ENCODE measurements around the gene SLC22A7.

SLC22A7 gene

GRCh38 chr6:43267619-43268354 is 30.3 kb upstream of the SLC22A7 start:
- DNase-seq (ENCODE audit: low read depth): no peak

DNA sequence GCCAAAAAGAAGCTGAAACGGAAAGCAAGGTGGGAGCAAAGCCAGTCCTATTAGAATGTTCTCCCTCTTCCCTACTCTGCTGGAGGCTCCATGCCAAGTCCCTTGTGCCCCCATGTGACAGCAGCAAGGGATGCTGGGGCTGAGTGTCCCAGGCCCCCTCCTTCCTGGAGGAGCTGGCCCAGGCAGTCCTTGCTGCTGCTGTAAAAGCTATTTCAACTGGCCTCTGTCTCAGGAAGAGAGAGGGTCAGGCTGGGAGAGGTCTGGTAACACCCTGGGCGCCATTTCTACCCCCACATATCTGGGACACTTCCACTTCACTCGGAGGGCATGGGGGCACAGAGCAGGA is 29.7 kb upstream of the SLC22A7 start:
- DNase-seq (ENCODE audit: low read depth): no peak

GRCh38 chr6:43268782-43269272 is 29.2 kb upstream of the SLC22A7 start:
- no peak for DNase-seq (ENCODE audit: low read depth)

DNA sequence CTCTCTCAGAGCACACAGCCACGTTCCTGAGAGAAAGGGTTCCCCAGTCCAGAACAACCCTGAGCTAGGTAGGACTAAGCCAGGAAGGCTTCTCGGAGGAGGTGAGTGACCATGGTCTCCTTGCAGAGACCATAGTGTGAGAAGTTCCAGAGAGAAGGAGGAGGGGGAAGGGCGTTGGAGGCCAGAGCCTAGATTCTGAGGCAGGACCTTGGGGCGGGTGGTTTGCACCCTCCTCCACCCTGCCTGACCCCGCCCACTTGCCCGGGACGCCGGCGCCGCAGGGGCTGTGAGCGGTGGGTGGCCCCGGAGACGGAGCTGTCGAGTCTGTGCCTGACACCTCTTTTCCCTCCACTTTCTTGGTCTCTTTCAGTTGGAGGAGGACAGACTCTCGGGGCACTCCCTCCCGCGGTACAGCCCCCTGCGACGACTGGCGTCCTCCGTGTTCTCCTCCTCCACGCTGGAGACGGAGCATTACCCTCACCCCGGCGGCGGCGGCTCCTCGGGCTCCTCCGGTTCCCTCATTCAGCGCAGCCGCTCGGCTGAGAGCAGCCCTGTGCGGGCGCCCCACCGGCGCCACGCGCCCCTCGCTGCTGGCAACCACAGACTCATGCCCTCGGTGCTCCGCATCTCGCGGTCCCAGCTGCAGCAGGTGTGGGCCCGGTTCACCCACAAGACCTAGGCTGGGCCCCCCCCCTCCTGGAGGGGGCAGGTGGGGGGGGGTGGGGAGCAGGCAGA is 28.6 kb upstream of the SLC22A7 start:
- peak; percentile 39 for DNase-seq (ENCODE audit: low read depth)

DNA sequence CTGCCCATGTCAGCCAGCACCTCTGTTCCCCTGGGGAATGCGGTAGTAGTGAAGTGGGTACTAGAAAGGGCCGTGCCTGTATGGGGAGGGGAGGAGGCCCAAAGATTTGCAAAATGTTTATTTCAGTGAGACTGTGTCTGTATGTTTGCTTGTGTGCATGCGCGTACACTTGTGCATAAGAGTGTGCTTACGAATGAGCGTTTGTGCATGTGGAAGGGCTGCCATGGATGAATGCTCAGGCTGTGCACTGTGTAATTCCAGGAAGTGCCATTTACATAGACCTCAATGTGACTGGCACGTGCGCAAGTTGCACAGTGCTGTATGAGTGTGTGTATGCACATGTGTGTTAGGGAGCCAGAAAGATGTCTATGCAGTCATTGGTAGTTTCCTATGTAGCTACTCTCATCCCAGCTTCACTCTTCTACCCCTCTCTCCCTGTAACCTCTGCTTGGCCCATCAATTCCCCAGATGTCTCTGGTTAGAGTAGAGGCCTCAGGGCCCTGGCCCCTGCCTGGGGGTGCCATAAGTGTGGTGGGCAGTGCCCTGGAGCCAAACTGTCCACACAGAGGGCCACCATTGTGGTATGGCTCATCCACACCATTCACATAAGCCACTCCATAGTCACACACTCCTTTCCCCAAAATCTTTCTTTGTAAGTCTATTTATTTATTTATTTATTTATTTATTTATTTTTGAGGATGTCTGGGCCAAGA is 26.8 kb upstream of the SLC22A7 start:
- no peak for DNase-seq (ENCODE audit: low read depth)

DNA sequence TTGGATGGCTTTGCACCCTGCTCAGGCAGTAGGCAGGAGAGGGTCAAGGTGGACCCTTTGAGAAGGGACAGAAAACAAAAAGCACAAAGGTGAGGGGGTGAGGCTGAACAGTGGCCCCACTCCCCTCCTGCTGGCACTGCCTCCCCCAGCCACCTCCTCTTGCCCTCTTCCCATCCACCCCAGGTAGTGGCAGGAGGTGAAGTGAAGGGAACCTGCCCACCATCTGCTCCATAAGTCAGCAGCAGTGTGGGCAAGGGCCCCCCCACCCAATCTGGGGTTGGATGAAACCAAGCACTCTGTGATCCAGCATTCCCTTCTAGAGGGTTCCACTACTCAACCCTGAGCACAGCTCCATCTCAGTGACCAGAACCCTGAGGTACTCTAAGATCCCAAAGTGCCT is 26.1 kb upstream of the SLC22A7 start:
- DNase-seq (ENCODE audit: low read depth): no peak

DNA sequence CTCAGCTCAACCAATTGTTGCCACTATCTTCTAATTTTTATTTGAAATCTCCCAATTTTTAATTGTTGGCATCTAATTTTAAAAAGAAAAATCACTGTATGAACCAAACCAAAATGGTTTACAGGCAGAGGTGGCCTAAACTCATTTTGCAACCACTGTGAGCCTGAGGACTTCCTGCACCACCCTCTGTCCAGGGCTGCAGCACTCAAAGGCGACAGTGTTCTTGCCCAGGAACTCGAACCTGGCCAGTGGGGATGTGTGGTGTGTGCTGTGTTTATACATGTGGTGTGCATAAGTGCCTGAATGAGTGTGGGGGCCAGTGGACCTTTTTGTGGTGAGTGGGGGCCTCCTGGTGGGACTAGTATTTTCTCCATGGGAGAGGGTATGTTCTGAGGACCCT is 24.4 kb upstream of the SLC22A7 start:
- DNase-seq (ENCODE audit: low read depth): no peak

GRCh38 chr6:43274127-43274915 is 23.7 kb upstream of the SLC22A7 start:
- DNase-seq (ENCODE audit: low read depth): no peak

GRCh38 chr6:43274916-43275597 is 23.0 kb upstream of the SLC22A7 start:
- DNase-seq (ENCODE audit: low read depth): peak; percentile 15

DNA sequence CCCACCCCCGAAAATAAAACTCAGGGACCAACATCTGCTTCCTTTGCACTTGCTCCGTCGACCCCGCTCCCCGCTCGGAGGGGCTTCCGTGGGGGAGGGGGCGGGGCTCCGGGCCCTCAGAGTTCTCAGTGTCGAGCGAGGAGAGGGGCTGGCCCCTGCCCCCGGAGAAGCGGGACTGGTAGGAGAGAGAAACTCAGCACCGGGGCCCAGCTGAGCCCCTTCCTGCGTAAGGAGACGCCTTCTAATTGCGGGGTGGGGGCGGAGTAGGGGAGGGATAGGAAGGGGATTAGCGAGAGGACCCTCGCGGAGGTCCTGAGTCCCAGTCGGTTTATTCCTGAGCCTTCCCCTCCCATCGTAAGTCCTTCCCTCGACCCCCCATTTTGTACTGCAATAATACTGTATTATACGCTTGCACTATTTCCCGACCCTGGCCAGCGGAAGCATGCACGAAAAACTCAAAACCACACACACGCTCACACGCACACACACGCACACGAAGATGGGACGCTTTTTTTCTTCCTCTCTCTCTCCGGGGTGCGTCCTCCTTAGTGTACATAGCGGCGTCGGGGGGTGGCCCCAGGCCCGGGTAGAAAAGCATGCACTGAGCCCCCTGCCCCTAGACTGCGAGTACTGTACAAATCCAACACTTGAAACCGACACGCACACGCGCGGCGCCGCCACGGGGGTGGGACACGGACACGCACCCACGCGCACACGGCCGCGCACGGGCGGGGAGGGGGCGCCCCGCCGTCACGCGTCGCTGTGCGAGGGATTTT is 22.1 kb upstream of the SLC22A7 start:
- no peak for DNase-seq (ENCODE audit: low read depth)

DNA sequence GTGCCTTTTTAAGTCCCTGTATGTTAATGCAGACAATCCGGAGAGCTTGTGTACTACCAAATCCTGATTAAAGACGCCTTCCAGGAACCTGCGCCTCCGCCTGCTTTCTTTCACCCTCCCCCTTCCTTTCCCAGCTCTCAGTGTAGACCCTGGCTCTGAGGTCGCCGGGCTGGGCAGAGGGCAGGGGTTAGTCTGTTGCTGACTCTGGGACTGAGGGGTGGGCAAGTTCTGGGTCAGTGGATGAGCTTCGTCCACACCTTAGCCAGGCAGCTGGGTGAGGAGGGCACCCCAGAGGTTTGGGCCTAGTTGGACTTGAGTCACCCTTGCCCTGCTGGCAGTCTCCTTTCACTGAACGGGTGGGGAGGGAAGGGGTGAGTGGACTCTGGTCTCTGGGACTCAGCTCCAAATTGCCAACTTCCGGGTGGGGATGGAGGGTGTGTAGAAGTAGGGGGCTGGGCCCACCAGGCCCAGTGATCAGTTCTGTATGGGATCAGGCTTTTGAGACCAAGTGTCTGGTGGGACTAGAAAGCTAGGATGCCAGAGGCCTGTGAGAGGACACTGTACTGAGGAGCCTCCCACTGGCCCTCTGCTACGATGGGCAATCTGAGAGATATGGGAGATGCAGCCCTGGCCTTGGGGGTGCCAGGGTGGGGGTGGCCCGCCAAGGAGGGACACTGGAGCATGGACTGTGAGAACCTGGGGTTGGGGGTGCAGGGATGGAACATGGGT is 21.3 kb upstream of the SLC22A7 start:
- DNase-seq (ENCODE audit: low read depth): no peak

DNA sequence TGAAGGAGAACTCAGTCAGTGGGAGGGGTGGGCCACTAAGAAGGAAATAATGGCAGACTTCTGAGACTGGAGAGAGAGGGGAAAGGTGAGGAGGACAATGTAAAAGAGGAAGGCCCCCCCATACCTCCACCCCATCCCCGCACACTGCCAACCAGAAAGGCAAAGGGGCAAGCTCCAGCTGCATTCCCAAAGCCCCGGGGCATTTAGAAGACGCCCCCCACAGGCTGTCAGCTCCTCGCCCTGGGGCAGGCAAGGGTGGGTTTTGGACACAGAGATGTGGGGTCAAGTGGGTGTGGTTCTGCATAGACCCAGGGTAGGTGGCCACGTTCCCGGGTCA is 20.8 kb upstream of the SLC22A7 start:
- DNase-seq (ENCODE audit: low read depth): no peak

GRCh38 chr6:43277643-43278523 is 20.2 kb upstream of the SLC22A7 start:
- no peak for DNase-seq (ENCODE audit: low read depth)

GRCh38 chr6:43278524-43279078 is 19.5 kb upstream of the SLC22A7 start:
- no peak for DNase-seq (ENCODE audit: low read depth)

DNA sequence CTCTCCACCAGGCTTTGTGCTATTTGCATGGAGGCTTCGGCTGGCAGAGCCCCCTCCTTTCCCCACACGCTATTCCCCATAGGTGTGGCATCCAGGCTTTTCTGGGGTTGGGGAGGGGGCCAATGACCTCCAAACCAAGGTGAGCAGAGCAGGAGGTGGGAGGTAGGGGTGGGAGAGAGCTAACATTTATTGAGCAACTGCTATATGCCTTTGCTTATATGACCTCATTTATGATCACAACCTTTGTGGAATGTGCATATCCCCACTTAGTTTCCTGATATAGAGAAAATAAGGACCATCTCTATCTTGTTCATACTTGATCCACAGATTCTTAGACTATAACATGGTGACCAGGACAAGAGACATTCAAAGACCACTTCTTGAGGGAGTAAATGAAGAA is 17.8 kb upstream of the SLC22A7 start:
- no peak for DNase-seq (ENCODE audit: low read depth)

- no peak for DNase-seq (ENCODE audit: low read depth)
Measured at GRCh38 chr6:43282060-43282459, 16.0 kb upstream of the SLC22A7 start.

- no peak for DNase-seq (ENCODE audit: low read depth)
Measured at GRCh38 chr6:43282636-43283513, 15.2 kb upstream of the SLC22A7 start.

- DNase-seq (ENCODE audit: low read depth): no peak
Measured at GRCh38 chr6:43283514-43283901, 14.6 kb upstream of the SLC22A7 start.
